H1 (cell line): ENCODE data around the gene LRRC30. TPM values are rescaled to one million over a fixed set of nuclear protein-coding genes. Genes with fewer than 3 reads are reported as not detected.

Experiments used
- CTCF ChIA-PET: fragments of 300-600 bp; sonication (Branson Sonifier 250); formaldehyde crosslinking; loops from one replicate; lab custom pipeline; 2021; ENCODE audit not compliant: partially characterized antibody; lab: Charles Lee
- POLR2A ChIA-PET: fragments of 300-600 bp; sonication (Branson Sonifier 250); formaldehyde crosslinking; loops from one replicate; lab custom pipeline; 2021; ENCODE audit warnings: inconsistent platforms; ENCODE audit not compliant: partially characterized antibody; lab: Charles Lee
- DNase-seq, 2 experiments: peaks; one replicate each; pipeline versions ENCODE4 v3.0.0 to v3.0.0-alpha.2; 2010 to 2022; ENCODE audit warnings: low spot score in 2 of 2, low read depth in 1 of 2, mixed read lengths in 1 of 2
- FAIRE-seq: peaks from 2 replicates; lab custom pipeline; 2011; peaks lifted over from hg19 to GRCh38; lab: Jason Lieb, UNC
- H2AFZ ChIP-seq: 2 replicates; pipeline ENCODE4 v1.8.1; 2012; ENCODE audit warnings: low read length, inconsistent platforms
- H2AK5ac ChIP-seq: 2 replicates; pipeline ENCODE4 v1.6.1; 2013; ENCODE audit warnings: low read depth, low read length
- H2BK120ac ChIP-seq: replicated peaks from 2 replicates; pipeline ENCODE3; 2013; ENCODE audit warnings: low read depth, low read length, inconsistent platforms
- H2BK12ac ChIP-seq: 2 replicates; pipeline ENCODE4 v1.6.1; 2013; ENCODE audit warnings: low read depth, low read length
- H2BK15ac ChIP-seq: 2 replicates; pipeline ENCODE4 v1.6.1; 2013; ENCODE audit warnings: low read length
- H2BK20ac ChIP-seq: 2 replicates; pipeline ENCODE4 v1.6.1; 2013; ENCODE audit warnings: low read length
- H2BK5ac ChIP-seq: 2 replicates; pipeline ENCODE4 v1.6.1; 2013; ENCODE audit warnings: low read depth, low read length
- H3K14ac ChIP-seq: 2 replicates; pipeline ENCODE4 v1.6.1; 2013; ENCODE audit warnings: inconsistent platforms; ENCODE audit not compliant: insufficient read length
- H3K18ac ChIP-seq: 2 replicates; pipeline ENCODE4 v1.6.1; 2013; ENCODE audit warnings: low read length; ENCODE audit errors: extremely low read depth
- H3K23ac ChIP-seq: 2 replicates; pipeline ENCODE4 v1.6.1; 2013; ENCODE audit warnings: inconsistent platforms; ENCODE audit not compliant: insufficient read length
- H3K23me2 ChIP-seq: 2 replicates; pipeline ENCODE4 v1.6.1; 2013; ENCODE audit warnings: low read depth, low read length
- H3K27ac ChIP-seq: 2 replicates; pipeline ENCODE4 v1.6.1; 2011; ENCODE audit warnings: low read depth, low read length, inconsistent platforms
- H3K27me3 ChIP-seq, 4 experiments: replicated peaks in 1 of 4; 1 replicate in 1 of 4; 2 replicates in 3 of 4; pipeline versions ENCODE4 v1.6.1 to v1.8.1; 2011 to 2013; ENCODE audit warnings: low read length in 3 of 4, mild to moderate bottlenecking in 3 of 4, inconsistent platforms in 2 of 4, mixed read lengths in 2 of 4, moderate library complexity in 1 of 4; ENCODE audit not compliant: control insufficient read depth in 3 of 4, insufficient read depth in 3 of 4; ENCODE audit errors: extremely low read depth in 1 of 4
- H3K36me3 ChIP-seq, 4 experiments: 2 replicates each; pipeline versions ENCODE4 v1.6.1 to v1.8.1; 2011 to 2013; ENCODE audit warnings: mild to moderate bottlenecking in 4 of 4, low read length in 3 of 4, moderate library complexity in 2 of 4, control low read depth in 1 of 4, inconsistent platforms in 1 of 4; ENCODE audit not compliant: insufficient read depth in 4 of 4, control insufficient read depth in 2 of 4
- H3K4ac ChIP-seq: replicated peaks from 2 replicates; pipeline ENCODE3; 2013; ENCODE audit warnings: low read length, low read depth, mixed read lengths, inconsistent platforms; ENCODE audit not compliant: insufficient read length
- H3K4me1 ChIP-seq, 4 experiments: replicated peaks in 1 of 4; 1 replicate in 1 of 4; 2 replicates in 3 of 4; pipeline versions ENCODE4 v1.6.1 to v1.8.1; 2011 to 2013; ENCODE audit warnings: low read length in 3 of 4, inconsistent platforms in 2 of 4, mixed read lengths in 1 of 4; ENCODE audit not compliant: insufficient read depth in 4 of 4, control insufficient read depth in 3 of 4
- H3K4me2 ChIP-seq, 2 experiments: 2 replicates each; pipeline versions ENCODE4 v1.6.1 to v1.8.1; 2011 to 2013; ENCODE audit warnings: low read depth in 2 of 2, low read length in 2 of 2, control low read depth in 1 of 2, inconsistent platforms in 1 of 2, mild to moderate bottlenecking in 1 of 2; ENCODE audit not compliant: insufficient read depth in 1 of 2
- H3K4me3 ChIP-seq, 4 experiments: fragments of 200-600, 300-600 bp in 1 of 4; sonication (generic), shearing (Covaris generic), sonication (Bioruptor Twin) in 1 of 4; 2 replicates each; pipeline versions ENCODE4 v1.5.1 to v1.8.1; 2011 to 2016; ENCODE audit warnings: low read length in 4 of 4, low read depth in 3 of 4, control low read depth in 2 of 4, inconsistent platforms in 2 of 4, mild to moderate bottlenecking in 2 of 4, mixed read lengths in 1 of 4, moderate library complexity in 1 of 4; ENCODE audit not compliant: insufficient read depth in 2 of 4; ENCODE audit errors: extremely low read depth in 1 of 4
- H3K56ac ChIP-seq: replicated peaks from 2 replicates; pipeline ENCODE3; 2013; ENCODE audit warnings: low read depth, mild to moderate bottlenecking, mixed read lengths, low read length, inconsistent platforms; ENCODE audit not compliant: insufficient read length
- H3K79me1 ChIP-seq: 2 replicates; pipeline ENCODE4 v1.6.1; 2013; ENCODE audit warnings: low read depth, low read length, control low read depth
- H3K79me2 ChIP-seq, 2 experiments: 2 replicates each; pipeline versions ENCODE4 v1.6.1 to v1.8.1; 2012 to 2013; ENCODE audit warnings: low read length in 2 of 2, mild to moderate bottlenecking in 2 of 2, inconsistent platforms in 1 of 2; ENCODE audit not compliant: insufficient read depth in 2 of 2, control insufficient read depth in 1 of 2
- H3K9ac ChIP-seq, 4 experiments: replicated peaks in 1 of 4; 1 replicate in 1 of 4; 2 replicates in 3 of 4; pipeline versions ENCODE4 v1.6.1 to v1.8.1; 2011 to 2013; ENCODE audit warnings: low read depth in 3 of 4, low read length in 3 of 4, control low read depth in 2 of 4, mild to moderate bottlenecking in 2 of 4, moderate library complexity in 2 of 4, inconsistent platforms in 1 of 4; ENCODE audit errors: extremely low read depth in 1 of 4
- H3K9me3 ChIP-seq, 2 experiments: 2 replicates each; pipeline versions ENCODE4 v1.6.1 to v1.8.1; 2012 to 2013; ENCODE audit warnings: mild to moderate bottlenecking in 2 of 2, moderate library complexity in 2 of 2, control low read depth in 1 of 2, inconsistent platforms in 1 of 2, low read depth in 1 of 2, low read length in 1 of 2, mixed read lengths in 1 of 2; ENCODE audit not compliant: insufficient read depth in 2 of 2
- H4K20me1 ChIP-seq, 2 experiments: replicated peaks in 1 of 2; 2 replicates each; pipeline versions ENCODE3 to v1.8.1; 2011 to 2013; ENCODE audit warnings: inconsistent platforms in 2 of 2, low read length in 2 of 2, mild to moderate bottlenecking in 1 of 2; ENCODE audit not compliant: insufficient read depth in 2 of 2, control insufficient read depth in 1 of 2
- H4K5ac ChIP-seq: 2 replicates; pipeline ENCODE4 v1.6.1; 2013; ENCODE audit warnings: low read length, low read depth, mixed read lengths, inconsistent platforms; ENCODE audit not compliant: insufficient read length
- H4K8ac ChIP-seq: 2 replicates; pipeline ENCODE4 v1.8.0; 2013; ENCODE audit warnings: mild to moderate bottlenecking, moderate library complexity, low read length, inconsistent platforms; ENCODE audit not compliant: insufficient read depth; ENCODE audit errors: extremely low read depth
- H4K91ac ChIP-seq: replicated peaks from 2 replicates; pipeline ENCODE3; 2013; ENCODE audit warnings: low read length, mixed read lengths, inconsistent platforms; ENCODE audit not compliant: insufficient read length
- EGR1 ChIP-seq: IDR thresholded peaks from 2 replicates; pipeline ENCODE4 v1.6.1; 2011; ENCODE audit warnings: low read depth, low read length, borderline replicate concordance
- KDM1A ChIP-seq: fragments of 200-600, 300-600 bp; sonication (generic); IDR thresholded peaks from 2 replicates; pipeline ENCODE4 v1.7.1; 2016; ENCODE audit warnings: mild to moderate bottlenecking, low read length, borderline replicate concordance
- NANOG ChIP-seq: IDR thresholded peaks from 2 replicates; pipeline ENCODE4 v1.6.1; 2011; ENCODE audit warnings: low read length, low read depth, mild to moderate bottlenecking, inconsistent platforms; ENCODE audit not compliant: insufficient read depth, poor library complexity, severe bottlenecking
- POU5F1 ChIP-seq: IDR thresholded peaks from 2 replicates; pipeline ENCODE4 v1.6.1; 2011; ENCODE audit warnings: low read depth, mild to moderate bottlenecking, low read length, moderate library complexity
- RFX5 ChIP-seq: IDR thresholded peaks from 2 replicates; pipeline ENCODE4 v1.6.1; 2011; ENCODE audit warnings: low read depth, low read length, improper control_type of control experiment, borderline replicate concordance
- RNF2 ChIP-seq: fragments of 200-900, 300-1000 bp; sonication (generic); IDR thresholded peaks from 2 replicates; pipeline ENCODE4 v1.7.1; 2016; ENCODE audit warnings: borderline replicate concordance, low read depth, mild to moderate bottlenecking, antibody characterized with exemption, low read length; ENCODE audit not compliant: poor library complexity, severe bottlenecking; ENCODE audit errors: missing control alignments
- SP1 ChIP-seq: IDR thresholded peaks from 2 replicates; pipeline ENCODE4 v1.6.1; 2011; ENCODE audit warnings: low read depth, low read length
- ZNF274 ChIP-seq: IDR thresholded peaks from 2 replicates; pipeline ENCODE4 v1.7.0; 2012; ENCODE audit warnings: low read length, borderline replicate concordance; ENCODE audit errors: extremely low read depth
- WGBS, 2 experiments: shearing (Covaris generic) in 1 of 2; methylation state at CpG; one replicate each; pipeline versions ENCODE4 v1.1.6 to v1.1.7; 2013 to 2015; ENCODE audit warnings: low lambda C conversion rate in 2 of 2, mixed read lengths in 2 of 2, inconsistent platforms in 1 of 2, low coverage in 1 of 2, missing lambda C conversion rate in 1 of 2; ENCODE audit not compliant: insufficient replicate concordance in 2 of 2, insufficient coverage in 1 of 2, insufficient read length in 1 of 2; ENCODE audit errors: extremely low coverage in 1 of 2, missing lambda C conversion rate in 1 of 2; 5-methylcytosine and 5-hydroxymethylcytosine counted together
- polyA plus RNA-seq, 7 experiments: library from polyadenylated mRNA; depleted of rRNA in 3 of 7; stranded (reverse) in 5 of 7; unstranded in 2 of 7; fragments of >200 nt in 5 of 7; fragments of 200-250 nt in 2 of 7; gene quantifications; 1 replicate in 5 of 7; 2 replicates in 1 of 7; 4 replicates in 1 of 7; pipeline versions ENCODE4 v1.2.1 to v1.2.3, GENCODE V29; 2011 to 2013; ENCODE audit warnings: missing spikeins in 2 of 7, mixed read lengths in 2 of 7
- total RNA-seq: library from RNA; stranded (reverse); fragmentation: NEBNext Ultra II Directional; extraction: Animal tissue kit (Norgen Biotek cat#: 25700); gene quantifications from 2 replicates; pipeline ENCODE4 v1.2.1, GENCODE V29; 2021

LRRC30 gene
- total and polyA plus RNA-seq, 2 of the 8 experiments (the other 6 are each of a cell fraction or from before 2014, with no cell fraction given), result not detected

DNA sequence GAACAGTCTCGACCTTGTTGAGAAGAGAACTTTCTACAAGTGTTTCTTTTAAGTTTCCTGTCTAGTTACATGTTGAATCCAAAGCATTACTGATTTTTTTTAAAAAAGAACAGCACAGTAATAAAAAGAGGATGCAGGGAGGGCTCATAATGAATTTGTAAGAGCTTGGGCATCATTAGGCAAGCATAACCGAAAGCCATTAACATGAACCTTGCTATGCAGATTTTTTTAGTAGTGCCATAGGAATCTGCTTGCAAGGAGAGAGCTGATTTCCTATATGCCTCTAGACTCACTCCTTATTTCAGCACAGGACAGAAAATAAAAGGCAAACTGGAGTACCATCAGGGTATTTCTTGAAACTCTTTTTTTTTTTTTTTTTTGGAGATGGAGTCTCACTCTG, 5.2 kb downstream of the LRRC30 start:
- H4K8ac ChIP-seq, result no peak overlapping the region
- no peaks in the 10 kb centered on the region for H3K79me1 ChIP-seq
- TF ChIP-seq RFX5 (no peak), ZNF274 (no peak), EGR1 (no peak), KDM1A (no peak), NANOG (no peak), RNF2 (no peak), POU5F1 (no peak), SP1 (no peak)
- TF ChIP-seq, all 59 proteins: peak for 0
- 88% methylated on average over 2 of the region's 2 CpGs; no CpG with 5 or more reads in 1 of the 2 experiments for WGBS, 2 experiments
- Histone ChIP-seq H3K56ac (no peak overlapping the region), H3K79me2 (no peaks in the 10 kb centered on the region), H3K9ac (no peak overlapping the region), H3K4me2 (no peak overlapping the region), H2BK20ac (no peak overlapping the region), H4K20me1 (no peaks in the 10 kb centered on the region), H2BK5ac (no peak overlapping the region), H3K4me3 (no peak overlapping the region), H2AK5ac (no peak overlapping the region), H2BK15ac (no peak overlapping the region), H3K14ac (no peak overlapping the region), H2BK120ac (no peak overlapping the region), H3K18ac (no peak overlapping the region), H3K4me1 (no peaks in the 10 kb centered on the region), H3K23ac (no peak overlapping the region), H2BK12ac (no peak overlapping the region), H4K5ac (no peak overlapping the region), H3K9me3 (no peaks in the 10 kb centered on the region; a peak in 1 of 4 replicates), H2AFZ (no peak overlapping the region), H3K36me3 (no peaks in the 10 kb centered on the region), H3K27me3 (no peaks in the 10 kb centered on the region), H3K23me2 (no peaks in the 10 kb centered on the region), H3K4ac (no peak overlapping the region), H4K91ac (no peak overlapping the region), H3K27ac (no peak overlapping the region)
- POLR2A ChIA-PET, result no interaction called here
- DNase-seq (no peak), FAIRE-seq (no peak)
- CTCF ChIA-PET, result interaction anchor here (0.8 to 1.1 kb wide), 2 partner anchors 10 to 14 kb away, joined by 3 read pairs; no protein-coding TSS in a partner anchor
